Measurements from ENCODE around the gene CDK5RAP1. TPM values are rescaled to one million over a fixed set of nuclear protein-coding genes. Genes with fewer than 3 reads are reported as not detected.

CDK5RAP1 gene
- total RNA-seq, 4 donors from 2014 or later, result 26.6 to 41.8 (median 37.8) TPM

DNA sequence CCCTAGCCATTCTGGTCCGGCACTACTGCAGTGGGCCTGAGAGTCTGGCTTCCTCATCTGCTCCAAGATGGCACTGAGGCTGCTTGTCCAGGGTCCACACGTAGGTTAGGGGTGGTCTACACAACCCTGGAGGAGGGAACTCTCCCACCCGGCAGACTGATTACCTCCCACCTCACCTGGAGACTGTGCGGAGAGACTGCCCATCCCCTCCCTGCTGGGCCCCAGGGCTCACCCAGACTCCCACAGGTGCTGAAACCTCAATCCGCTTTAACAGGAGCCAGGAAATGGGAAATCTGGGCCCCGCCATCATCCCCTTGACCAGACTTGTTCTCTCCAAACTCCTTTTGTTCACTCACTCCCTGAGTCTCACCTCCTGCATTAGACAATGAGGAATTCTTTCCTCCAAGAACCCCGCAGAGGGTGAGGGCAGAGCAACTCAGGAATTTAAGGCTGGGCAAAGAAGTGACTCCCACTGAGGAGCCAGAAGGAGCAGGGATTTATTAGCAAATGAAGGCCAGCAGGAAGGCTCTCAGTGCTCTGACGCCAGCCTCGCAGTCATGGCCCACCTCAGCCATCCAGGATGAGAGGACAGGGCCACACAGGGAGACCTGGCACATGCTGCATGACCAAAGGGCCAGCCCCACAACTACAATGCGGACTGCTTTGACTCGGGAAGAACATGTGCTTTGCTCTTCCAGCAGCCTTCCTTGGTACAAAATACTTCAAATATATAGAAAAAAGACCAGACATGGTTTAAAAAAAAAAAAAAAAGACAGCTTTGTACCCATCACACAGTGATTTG is 53.0 kb downstream of the CDK5RAP1 start:
- Histone ChIP-seq H3K9me3 (no peaks in the 10 kb centered on the region), H3K36me3 (no peaks in the 10 kb centered on the region), H3K27me3 (no peaks in the 10 kb centered on the region), H3K27ac (no peak overlapping the region), H3K4me3 (replicated peaks in 1 of 3) (no peak overlapping the region), H3K4me1 (no peaks in the 10 kb centered on the region)
- TF ChIP-seq CTCF (IDR thresholded peaks at IDR 0.05) (no peak), POLR2A (IDR thresholded peaks at IDR 0.05) (no peak)
- no peak for DNase-seq
- WGBS, 2 donors, result 80 to 94% methylated on average over 7 to 11 of the region's 11 CpGs
- intact Hi-C loops (cut with DNase I), result no loop called here

DNA sequence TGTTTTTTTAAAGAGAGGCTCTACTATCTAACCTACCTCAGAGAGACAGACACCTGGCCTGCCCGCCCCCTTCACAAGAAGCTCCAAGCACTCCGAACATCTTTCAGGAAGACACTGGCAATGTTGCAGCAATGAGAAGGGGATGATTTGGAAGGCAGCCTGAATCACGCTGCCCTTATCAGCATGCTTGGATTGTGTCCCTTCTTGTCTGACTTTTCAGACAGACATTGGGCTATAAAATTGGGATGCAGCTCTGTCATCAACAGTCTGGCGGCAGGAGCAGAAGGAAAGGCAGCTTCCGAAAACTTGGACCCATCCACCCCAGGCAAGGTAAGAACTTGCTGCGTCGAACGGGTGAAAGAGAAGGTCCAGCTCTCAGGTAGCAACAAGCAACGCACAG is 56.0 kb downstream of the CDK5RAP1 start:
- WGBS, 2 donors, result 68 to 77% methylated on average over 9 of the region's 9 CpGs
- TF ChIP-seq CTCF (IDR thresholded peaks at IDR 0.05) (no peak), POLR2A (IDR thresholded peaks at IDR 0.05) (no peak)
- Histone ChIP-seq H3K4me3 (replicated peaks in 1 of 3) (no peak overlapping the region), H3K36me3 (no peaks in the 10 kb centered on the region), H3K27me3 (no peaks in the 10 kb centered on the region), H3K27ac (no peak overlapping the region), H3K4me1 (no peaks in the 10 kb centered on the region), H3K9me3 (no peaks in the 10 kb centered on the region)
- no peak for DNase-seq
- intact Hi-C loops (cut with DNase I), result no loop called here

DNA sequence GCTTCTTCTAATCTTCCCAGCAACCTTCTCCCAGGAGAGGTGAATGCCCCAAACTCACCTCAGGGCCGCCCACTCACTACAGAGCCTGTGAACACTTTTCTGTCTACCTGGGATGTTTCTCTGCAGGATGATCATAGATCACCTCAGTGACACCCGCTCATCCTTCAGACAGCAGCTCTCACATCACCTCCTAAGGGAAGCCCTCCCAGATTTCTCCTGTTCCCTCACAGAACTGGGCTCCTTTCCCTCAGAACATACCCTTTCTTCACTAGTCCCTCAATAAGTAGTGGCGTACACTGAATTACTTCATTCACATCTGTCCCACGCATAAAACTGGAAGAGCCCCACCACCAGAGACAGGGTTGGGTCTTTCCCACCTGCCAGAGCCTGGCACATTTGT is 57.8 kb downstream of the CDK5RAP1 start:
- WGBS, 2 donors, result 97 to 98% methylated on average over 4 of the region's 4 CpGs
- H3K4me3 ChIP-seq (replicated peaks in 1 of 3), result no peak overlapping the region
- no peaks in the 10 kb centered on the region for H3K9me3 ChIP-seq
- DNase-seq, result no peak
- H3K27me3 ChIP-seq, result no peaks in the 10 kb centered on the region
- no peak for TF ChIP-seq CTCF (IDR thresholded peaks at IDR 0.05)
- TF ChIP-seq POLR2A (IDR thresholded peaks at IDR 0.05), result no peak
- no peaks in the 10 kb centered on the region for H3K36me3 ChIP-seq
- H3K27ac ChIP-seq, result no peak overlapping the region
- intact Hi-C loops (cut with DNase I), result no loop called here
- no peaks in the 10 kb centered on the region for H3K4me1 ChIP-seq

DNA sequence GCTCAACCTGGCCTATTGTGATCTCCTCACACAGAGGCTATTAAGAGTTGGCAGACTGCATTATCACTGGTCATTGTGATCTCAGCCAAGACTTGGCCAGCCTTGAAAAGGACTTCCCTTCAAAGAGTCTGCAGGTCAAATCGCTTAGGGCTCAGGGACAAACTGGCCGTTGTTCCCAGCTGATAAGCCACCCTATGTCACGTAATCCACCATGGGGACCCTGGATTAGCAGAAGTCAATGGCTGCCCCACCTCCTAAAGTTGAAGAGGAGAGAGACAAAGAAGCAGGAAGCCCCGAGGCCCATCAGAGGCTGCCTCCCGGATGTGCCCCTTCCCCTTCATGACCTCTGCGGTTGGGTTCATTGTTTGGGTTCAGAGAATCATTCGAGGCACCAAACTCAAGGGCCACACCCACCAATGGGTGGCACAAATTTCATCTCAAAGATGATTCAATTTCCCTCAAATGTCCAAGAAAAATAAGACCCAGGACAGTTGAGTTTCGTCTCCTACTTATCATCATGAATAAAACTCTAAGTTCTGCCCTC is 61.7 kb downstream of the CDK5RAP1 start:
- 59 to 64% methylated on average over 8 of the region's 8 CpGs for WGBS, 2 donors
- Histone ChIP-seq H3K36me3 (no peaks in the 10 kb centered on the region), H3K27ac (no peak overlapping the region), H3K27me3 (no peaks in the 10 kb centered on the region), H3K4me3 (replicated peaks in 1 of 3) (no peak overlapping the region), H3K9me3 (no peaks in the 10 kb centered on the region), H3K4me1 (no peaks in the 10 kb centered on the region)
- TF ChIP-seq CTCF (IDR thresholded peaks at IDR 0.05) (no peak), POLR2A (IDR thresholded peaks at IDR 0.05) (no peak)
- intact Hi-C loops (cut with DNase I), result no loop called here
- no peak for DNase-seq

DNA sequence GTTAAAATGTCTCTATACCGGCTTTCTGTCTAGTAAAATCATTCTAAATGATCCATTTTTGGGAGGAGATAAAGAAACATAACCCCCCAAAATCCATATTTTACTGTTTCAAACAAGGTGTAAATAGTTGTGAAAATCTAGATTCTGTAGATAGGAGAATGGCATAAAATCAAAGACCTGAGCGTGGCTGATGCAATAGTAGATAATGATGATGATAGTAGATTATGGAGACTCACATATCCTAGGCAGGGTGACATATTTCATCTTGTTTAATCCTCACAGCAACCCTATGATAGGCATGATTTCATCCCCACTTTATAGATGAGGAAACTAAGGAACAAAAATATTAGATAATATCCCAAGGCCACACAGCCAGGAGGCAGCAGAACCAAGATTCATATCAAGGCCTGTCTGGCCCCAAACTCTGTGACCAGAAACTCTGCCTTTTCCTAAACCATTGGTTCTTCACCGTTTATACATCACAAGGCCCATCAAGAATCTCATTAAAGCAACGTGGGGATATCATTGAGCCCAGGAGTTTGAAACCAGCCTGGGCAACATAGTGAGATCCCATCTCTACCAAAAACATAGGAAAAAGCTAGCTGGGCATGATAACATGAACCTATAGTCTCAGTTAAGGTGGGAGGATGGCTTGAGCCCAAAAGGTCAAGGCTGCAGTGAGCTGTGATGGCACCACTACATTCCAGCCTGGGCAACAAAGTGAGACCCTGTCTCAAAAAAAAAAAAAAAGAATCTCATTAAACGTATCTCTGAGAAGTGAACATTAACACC is 62.7 kb downstream of the CDK5RAP1 start:
- Histone ChIP-seq H3K9me3 (no peaks in the 10 kb centered on the region), H3K36me3 (no peaks in the 10 kb centered on the region), H3K27me3 (no peaks in the 10 kb centered on the region), H3K4me1 (no peaks in the 10 kb centered on the region), H3K4me3 (replicated peaks in 1 of 3) (no peak overlapping the region), H3K27ac (no peak overlapping the region)
- DNase-seq, result no peak
- TF ChIP-seq POLR2A (IDR thresholded peaks at IDR 0.05) (no peak), CTCF (IDR thresholded peaks at IDR 0.05) (no peak)
- intact Hi-C loops (cut with DNase I), result no loop called here
- 85 to 88% methylated on average over 5 of the region's 5 CpGs for WGBS, 2 donors

Measured in thyroid gland (tissue), 4 donors.